Hepatic stellate cell (primary cell): ENCODE results near the gene GOLPH3.
"Not testable (repeated sequence)": the region's sequence is repeated elsewhere in the genome, so short reads cannot be mapped to it uniquely, and the experiment has no call there.

Experiments
- DNase-seq: peaks from one replicate; pipeline ENCODE4 v3.0.0; 2011; ENCODE audit warnings: low spot score

Gene GOLPH3

DNA sequence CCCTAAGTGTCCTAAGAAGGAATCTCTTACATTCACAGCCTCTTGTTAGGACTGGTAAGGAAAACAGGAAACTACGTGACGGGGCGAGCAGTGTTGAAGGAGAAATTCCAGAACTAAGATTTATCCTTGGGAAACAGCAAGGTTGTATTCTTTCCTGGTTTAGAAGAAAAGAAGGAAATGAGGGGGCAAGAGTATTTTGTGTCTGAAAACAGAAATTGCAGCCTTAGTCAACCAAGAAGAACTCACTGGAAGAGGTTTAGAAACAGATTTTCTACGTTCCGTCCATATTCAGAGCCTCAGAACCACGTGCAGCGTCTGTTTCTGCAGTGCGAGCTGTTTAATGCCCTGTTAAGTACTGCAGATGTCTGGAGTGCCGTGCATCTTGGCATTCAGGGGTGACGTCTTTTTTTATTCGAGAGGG lies 75.2 kb downstream of the GOLPH3 start:
- DNase-seq: no peak

DNA sequence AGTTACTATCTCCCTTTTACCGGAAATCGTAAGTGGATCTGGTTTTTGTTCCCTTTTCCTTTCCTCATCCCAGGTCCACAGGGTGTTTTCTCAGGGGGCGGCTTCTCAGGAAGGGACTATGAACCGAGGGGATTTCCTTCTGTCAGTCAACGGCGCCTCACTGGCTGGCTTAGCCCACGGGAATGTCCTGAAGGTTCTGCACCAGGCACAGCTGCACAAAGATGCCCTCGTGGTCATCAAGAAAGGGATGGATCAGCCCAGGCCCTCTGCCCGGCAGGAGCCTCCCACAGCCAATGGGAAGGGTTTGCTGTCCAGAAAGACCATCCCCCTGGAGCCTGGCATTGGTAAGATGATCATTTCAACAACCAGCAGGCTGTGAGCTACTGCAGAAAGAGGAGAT lies 75.8 kb downstream of the GOLPH3 start:
- DNase-seq: no peak

DNA sequence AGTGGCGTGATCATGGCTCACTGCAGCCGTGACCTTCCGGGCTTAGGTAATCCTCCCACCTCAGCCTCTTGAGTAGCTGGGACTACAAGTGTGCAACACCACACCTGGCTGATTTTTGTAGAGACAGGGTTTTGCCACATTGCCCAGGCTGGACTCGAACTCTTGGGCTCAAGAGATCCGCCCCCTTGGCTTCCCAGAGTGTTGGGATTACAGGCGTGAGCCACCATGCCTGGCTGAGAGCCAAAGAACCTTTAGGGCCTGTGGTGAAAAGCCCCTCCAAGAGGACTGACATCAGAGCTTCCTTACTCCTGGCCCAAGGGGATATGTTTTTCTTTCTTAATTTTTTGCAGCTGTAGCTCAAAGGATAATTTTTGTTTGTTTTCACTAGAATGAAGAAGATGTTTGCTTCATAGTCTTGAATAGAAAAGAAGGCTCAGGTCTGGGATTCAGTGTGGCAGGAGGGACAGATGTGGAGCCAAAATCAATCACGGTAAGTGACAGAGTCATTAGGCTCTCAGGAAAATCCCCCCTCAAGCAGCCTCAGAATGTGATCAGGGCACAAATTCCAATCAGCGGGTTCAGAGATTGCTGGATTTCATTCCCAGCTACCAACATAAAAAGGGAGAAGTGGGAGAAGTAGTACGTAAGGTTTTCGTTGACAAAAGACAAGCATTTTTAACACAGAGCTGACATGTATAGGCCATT lies 77.1 kb downstream of the GOLPH3 start:
- no peak for DNase-seq

- no peak for DNase-seq
Observed at GRCh38 chr5:32095261-32095671, 78.9 kb downstream of the GOLPH3 start.

- DNase-seq: no peak
Observed at GRCh38 chr5:32094691-32095090, 79.4 kb downstream of the GOLPH3 start.

DNA sequence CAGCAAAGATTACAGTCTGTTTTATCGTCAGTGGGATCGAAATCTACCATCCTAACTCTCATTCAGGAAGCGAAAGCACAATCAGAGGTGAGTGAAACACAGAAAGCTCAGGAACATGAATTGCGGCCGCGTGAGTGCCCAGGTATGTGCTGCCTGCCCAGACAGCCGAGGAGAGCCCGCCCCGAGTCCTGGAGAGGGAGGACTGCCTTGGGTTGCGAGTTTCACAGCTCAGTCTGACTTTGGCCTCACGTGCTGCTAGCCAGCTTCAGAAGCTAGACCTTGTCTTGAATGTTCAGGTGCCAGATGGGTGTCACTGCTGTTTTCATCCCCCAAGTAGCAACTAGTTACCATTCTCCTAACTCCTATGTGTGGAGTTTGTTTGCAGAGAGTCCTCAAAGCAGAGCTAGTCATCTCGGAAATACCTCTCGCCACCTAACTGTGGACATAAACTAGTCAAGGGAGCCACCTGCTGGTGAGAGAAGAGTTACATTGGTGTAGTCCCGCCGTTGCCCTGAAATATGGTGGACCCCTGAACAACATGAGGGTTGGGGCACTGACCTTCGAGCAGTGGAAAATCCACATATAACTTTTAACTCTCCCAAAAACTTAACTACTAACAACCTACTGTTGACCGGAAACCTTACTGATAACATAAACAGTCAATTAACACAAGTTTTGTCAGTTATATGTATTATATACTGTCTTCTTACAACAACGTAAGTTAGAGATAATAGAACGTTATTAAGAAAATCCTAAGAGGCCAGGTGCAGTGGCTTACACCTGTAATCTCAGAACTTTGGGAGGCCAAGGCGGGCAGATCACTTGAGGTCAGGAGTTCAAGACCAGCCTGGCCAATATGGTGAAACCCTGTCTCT lies 80.9 kb downstream of the GOLPH3 start:
- DNase-seq: peak; percentile 76

DNA sequence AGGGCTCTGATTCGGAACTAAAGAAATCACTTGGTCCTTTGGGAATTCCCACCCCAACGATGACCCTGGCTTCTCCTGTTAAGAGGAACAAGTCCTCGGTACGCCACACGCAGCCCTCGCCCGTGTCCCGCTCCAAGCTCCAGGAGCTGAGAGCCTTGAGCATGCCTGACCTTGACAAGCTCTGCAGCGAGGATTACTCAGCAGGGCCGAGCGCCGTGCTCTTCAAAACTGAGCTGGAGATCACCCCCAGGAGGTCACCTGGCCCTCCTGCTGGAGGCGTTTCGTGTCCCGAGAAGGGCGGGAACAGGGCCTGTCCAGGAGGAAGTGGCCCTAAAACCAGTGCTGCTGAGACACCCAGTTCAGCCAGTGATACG lies 83.4 kb downstream of the GOLPH3 start:
- DNase-seq: no peak

DNA sequence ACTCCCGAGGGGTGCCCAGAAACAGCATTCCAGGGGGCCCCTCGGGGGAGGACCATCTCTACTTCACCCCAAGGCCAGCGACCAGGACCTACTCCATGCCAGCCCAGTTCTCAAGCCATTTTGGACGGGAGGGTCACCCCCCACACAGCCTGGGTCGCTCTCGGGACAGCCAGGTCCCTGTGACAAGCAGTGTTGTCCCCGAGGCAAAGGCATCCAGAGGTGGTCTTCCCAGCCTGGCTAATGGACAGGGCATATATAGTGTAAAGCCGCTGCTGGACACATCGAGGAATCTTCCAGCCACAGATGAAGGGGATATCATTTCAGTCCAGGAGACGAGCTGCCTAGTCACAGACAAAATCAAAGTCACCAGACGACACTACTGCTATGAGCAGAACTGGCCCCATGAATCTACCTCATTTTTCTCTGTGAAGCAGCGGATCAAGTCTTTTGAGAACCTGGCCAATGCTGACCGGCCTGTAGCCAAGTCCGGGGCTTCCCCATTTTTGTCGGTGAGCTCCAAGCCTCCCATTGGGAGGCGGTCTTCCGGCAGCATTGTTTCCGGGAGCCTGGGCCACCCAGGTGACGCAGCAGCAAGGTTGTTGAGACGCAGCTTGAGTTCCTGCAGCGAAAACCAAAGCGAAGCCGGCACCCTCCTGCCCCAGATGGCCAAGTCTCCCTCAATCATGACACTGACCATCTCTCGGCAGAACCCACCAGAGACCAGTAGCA lies 83.9 kb downstream of the GOLPH3 start:
- DNase-seq: no peak

GRCh38 chr5:32089146-32090000 lies 84.7 kb downstream of the GOLPH3 start:
- no peak for DNase-seq

- DNase-seq: no peak
Observed at GRCh38 chr5:32088214-32088613, 85.9 kb downstream of the GOLPH3 start.

DNA sequence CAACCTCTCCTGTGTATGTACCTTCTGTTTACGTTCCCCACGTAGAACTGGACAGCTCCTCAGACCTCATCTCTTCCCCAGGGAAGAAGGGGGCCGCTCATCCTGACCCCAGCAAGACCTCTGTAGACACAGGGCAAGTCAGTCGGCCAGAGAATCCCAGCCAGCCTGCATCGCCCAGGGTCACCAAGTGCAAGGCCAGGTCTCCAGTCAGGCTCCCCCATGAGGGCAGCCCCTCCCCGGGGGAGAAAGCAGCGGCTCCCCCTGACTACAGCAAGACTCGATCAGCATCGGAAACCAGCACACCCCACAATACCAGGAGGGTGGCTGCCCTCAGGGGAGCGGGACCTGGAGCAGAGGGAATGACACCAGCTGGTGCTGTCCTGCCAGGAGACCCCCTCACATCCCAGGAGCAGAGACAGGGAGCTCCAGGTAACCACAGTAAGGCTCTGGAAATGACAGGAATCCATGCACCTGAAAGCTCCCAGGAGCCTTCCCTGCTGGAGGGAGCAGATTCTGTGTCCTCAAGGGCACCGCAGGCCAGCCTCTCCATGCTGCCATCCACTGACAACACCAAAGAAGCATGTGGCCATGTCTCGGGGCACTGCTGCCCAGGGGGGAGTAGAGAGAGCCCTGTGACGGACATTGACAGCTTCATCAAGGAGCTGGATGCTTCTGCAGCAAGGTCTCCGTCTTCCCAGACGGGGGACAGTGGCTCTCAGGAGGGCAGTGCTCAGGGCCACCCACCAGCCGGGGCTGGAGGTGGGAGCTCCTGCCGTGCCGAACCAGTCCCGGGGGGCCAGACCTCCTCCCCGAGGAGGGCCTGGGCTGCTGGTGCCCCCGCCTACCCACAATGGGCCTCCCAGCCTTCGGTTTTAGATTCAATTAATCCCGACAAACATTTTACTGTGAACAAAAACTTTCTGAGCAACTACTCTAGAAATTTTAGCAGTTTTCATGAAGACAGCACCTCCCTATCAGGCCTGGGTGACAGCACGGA lies 86.7 kb downstream of the GOLPH3 start:
- no peak for DNase-seq

DNA sequence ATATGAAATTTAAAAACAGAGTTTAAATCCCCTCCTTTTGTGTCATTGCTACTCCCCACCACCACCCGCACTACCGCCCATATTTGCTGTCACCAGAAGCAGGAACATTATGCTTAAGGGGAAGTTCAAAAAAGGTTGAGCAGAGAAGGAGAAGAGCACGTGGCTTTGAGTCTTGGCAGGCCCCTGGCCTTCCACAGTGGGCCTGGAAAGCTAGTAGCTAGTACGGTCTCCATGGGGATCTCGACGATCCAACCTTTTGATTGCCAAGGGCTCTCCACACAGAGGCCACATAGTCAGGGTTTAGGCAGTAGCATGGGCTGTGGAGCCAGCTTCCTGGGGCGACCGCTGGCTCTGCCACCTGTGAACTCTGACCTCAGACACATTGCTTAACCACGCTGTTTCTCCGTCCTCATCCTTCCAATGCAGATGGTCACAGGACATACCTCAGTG lies 90.1 kb downstream of the GOLPH3 start:
- DNase-seq: no peak

DNA sequence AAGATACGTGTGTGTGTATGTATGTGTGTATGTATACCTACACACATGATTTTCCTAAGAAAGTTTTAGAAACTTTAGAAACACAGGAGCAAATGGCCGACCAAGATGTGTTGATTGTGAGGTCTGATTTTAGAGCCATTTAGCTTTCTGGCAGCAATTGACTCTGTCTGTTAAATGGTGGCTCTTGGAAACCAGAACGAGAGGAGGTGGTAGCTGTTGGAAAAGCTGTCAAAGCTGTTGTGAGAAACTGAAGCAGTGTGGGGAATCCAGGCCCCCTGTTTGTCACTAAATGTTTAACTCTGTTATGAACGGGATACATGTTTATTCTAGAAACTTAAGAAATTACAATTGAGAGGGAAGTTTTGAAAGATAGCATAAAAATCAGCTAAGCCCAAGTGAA lies 91.4 kb downstream of the GOLPH3 start:
- DNase-seq: no peak

GRCh38 chr5:32080565-32080964 lies 93.6 kb downstream of the GOLPH3 start:
- not testable (repeated sequence) for DNase-seq

- not testable (repeated sequence) for DNase-seq
Observed at GRCh38 chr5:32078855-32079254, 95.3 kb downstream of the GOLPH3 start.

DNA sequence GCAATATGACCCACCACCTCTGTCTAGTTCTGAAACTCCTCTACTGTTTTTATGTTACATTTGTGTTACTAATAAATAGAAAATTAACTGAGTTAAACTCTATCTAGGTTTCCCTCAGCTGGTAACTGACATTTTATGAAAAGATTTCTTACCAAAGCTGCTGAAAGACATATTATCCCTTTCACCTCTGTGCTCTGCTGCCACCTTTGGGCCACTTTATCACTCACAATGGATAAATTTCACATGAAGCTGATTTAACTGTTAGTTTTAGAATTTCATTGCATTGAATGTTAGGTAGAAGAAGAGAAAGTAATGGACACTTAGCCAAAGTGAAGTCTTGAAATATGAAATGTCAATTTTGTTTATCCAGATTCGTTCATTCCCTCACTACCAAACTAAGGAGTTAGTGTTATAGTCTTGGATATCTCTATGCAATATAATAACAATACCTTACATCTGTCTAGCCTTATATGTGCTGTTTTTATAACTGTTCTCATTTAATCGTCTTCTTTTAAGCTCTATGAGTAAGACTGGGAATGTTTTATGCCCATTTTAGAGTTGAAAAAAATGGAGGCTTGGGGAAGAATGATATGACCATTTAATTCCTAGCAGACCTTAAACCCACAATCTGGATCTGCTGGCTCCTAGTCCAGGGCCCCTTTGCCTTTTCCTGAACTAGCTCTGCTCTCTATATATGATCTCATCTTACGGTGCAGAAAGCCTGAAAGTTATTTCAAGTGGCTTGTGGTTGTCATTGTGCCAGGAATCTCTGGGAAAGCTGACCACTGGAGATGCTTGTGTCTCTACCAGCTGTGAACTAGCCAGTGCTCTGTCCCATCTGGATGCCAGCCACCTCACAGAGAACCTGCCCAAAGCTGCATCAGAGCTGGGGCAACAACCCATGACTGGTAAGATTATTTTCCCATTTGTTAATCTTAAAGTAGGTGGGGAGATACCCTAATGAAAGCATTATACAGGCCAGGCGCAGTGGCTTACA lies 97.1 kb downstream of the GOLPH3 start:
- DNase-seq: peak; percentile 45
